Measurements from ENCODE around the gene PCDHGA1. TPM values are rescaled to one million over a fixed set of nuclear protein-coding genes. Genes with fewer than 3 reads are reported as not detected.

PCDHGA1 gene
- total and polyA plus RNA-seq, 9 of the 15 experiments (the other 6 are each of a cell fraction or from before 2014, with no cell fraction given): 0.05 to 0.26 (median 0.18) TPM; not detected in 2

- TF ChIP-seq MYNN (IDR thresholded peaks at IDR 0.05): no peak
- 0 out of 2 replicates have a peak, but pooled peaks have one; percentile 48 for TF ChIP-seq MYNN (CRISPR knock-in tag; IDR thresholded peaks at IDR 0.05)
- TF ChIP-seq ZNF197 (CRISPR knock-in tag; IDR thresholded peaks at IDR 0.05; ENCODE audit: low read depth): 0 out of 2 replicates have a peak, but pooled peaks have one; percentile 48
- TF ChIP-seq KHSRP (IDR thresholded peaks at IDR 0.05): no peak
- TF ChIP-seq SMAD1 (IDR thresholded peaks at IDR 0.05; ENCODE audit: low read depth, low read length, partially characterized antibody): no peak
- TF ChIP-seq EWSR1 (IDR thresholded peaks at IDR 0.05; ENCODE audit: borderline replicate concordance, low read depth, partially characterized antibody): no peak
- TF ChIP-seq CSDE1 (IDR thresholded peaks at IDR 0.05): no peak
- no peak for TF ChIP-seq CBFA2T2 (conservative IDR thresholded peaks at IDR 0.05)
- TF ChIP-seq USF2 (CRISPR knock-in tag; IDR thresholded peaks at IDR 0.05): no peak
- TF ChIP-seq BRD4 (IDR thresholded peaks at IDR 0.05): peak; percentile 95
- TF ChIP-seq PBX2 (CRISPR knock-in tag; IDR thresholded peaks at IDR 0.05; ENCODE audit: low read depth): peak; percentile 99
- peak; percentile 98 for TF ChIP-seq PBX2 (tag; conservative IDR thresholded peaks at IDR 0.05; ENCODE audit: low read depth)
- TF ChIP-seq HMG20B (CRISPR knock-in tag; IDR thresholded peaks at IDR 0.05): no peak
- TF ChIP-seq MTA1 (IDR thresholded peaks at IDR 0.05; ENCODE audit: borderline replicate concordance): no peak
- TF ChIP-seq RBM22 (IDR thresholded peaks at IDR 0.05; ENCODE audit: low read depth, low read length, poor library complexity, severe bottlenecking): no peak
- TF ChIP-seq POLR2B (IDR thresholded peaks at IDR 0.05; ENCODE audit: low read depth, partially characterized antibody): peak; percentile 96
- 0 out of 2 replicates have a peak, but pooled peaks have one; percentile 58 for TF ChIP-seq EHMT2 (IDR thresholded peaks at IDR 0.05)
- TF ChIP-seq E2F8 (IDR thresholded peaks at IDR 0.05; ENCODE audit: low read depth, partially characterized antibody): peak; percentile 21
- no peak for TF ChIP-seq ZNF699 (CRISPR knock-in tag; IDR thresholded peaks at IDR 0.05; ENCODE audit: insufficient replicate concordance)
- TF ChIP-seq ZNF41 (CRISPR knock-in tag; conservative IDR thresholded peaks at IDR 0.05): no peak
- 0 out of 2 replicates have a peak, but pooled peaks have one; percentile 24 for TF ChIP-seq ESRRA (IDR thresholded peaks at IDR 0.05; ENCODE audit: borderline replicate concordance, low read depth)
Measured at GRCh38 chr5:141320225-141321169, 9.8 kb upstream of the PCDHGA1 start, which contains the start of gene TAF7 (continued).

All from K562 (cell line).